H7 (cell line): ENCODE measurements around the gene ZNF548. TPM values are rescaled to one million over a fixed set of nuclear protein-coding genes. Genes with fewer than 3 reads are reported as not detected.
A peak's percentile ranks its signal among the peaks of the same experiment; 100 is the strongest.

Experiments
- DNase-seq: peaks from one replicate; pipeline ENCODE4 v3.0.0; 2012
- H3K27me3 ChIP-seq: 2 replicates; pipeline ENCODE4 v1.6.0; 2011; ENCODE audit warnings: mild to moderate bottlenecking, low read length; ENCODE audit not compliant: control insufficient read depth, insufficient read depth
- H3K36me3 ChIP-seq: replicated peaks from 2 replicates; pipeline ENCODE4 v1.5.1; 2011; ENCODE audit warnings: low read length; ENCODE audit not compliant: control insufficient read depth, insufficient read depth
- H3K4me3 ChIP-seq: 2 replicates; pipeline ENCODE4 v1.5.1; 2011; ENCODE audit warnings: low read depth, mild to moderate bottlenecking, control low read depth, low read length, moderate library complexity; ENCODE audit not compliant: insufficient read depth
- total RNA-seq: library from RNA; depleted of rRNA; stranded (reverse); fragments of >200 nt; shearing (Covaris generic); gene quantifications from 2 replicates; pipeline ENCODE4 v1.2.3, GENCODE V29; 2014; rRNA removed

The ZNF548 gene
- total RNA-seq, 1 experiment from 2014 or later: 9.1 TPM

DNA sequence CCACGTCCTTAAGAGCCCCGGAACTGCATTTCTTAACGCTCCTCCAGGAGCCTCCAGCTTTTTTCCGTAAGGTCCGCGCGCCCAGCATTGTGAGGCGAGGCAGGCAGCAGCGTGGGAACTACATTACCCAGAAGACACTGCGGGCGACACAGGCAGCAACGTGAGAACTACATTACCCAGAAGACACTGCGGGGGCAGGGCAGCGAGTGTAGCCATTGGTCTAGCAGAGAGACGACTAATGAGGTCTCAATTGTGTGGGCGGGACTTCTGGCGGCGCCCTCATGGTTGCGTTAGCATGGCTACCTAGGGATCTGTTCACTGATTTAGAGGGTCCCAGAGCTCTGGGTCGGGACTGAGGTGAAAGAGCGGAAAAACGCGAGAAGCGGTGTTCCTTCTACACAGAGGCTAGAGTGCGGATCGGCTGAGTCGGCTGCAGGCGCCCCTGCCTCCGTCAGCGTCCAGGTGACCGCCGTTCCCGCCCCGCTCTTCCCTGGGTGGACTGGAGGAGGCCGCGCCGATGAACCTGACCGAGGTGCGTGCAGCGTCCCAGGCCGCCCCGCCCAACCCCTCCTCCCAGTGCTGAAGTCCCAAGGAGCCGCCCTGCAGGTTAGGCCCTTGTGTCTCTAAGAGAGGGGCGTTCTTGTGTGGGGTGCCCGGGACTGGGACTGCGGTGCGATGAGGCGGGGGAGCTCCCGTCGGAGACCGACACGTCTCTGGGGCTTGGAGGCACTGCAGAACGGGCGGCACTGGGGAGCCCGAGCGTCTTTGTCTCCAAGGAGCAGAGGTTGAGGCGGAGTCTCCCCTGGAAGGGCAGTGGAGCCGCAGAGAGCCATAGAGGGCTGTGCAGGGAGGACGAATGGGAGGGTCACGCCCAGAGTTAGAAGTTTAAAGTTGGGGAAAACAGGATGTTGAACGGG lies 45.7 kb downstream of the ZNF548 start, which contains the start of gene ZNF749:
Gene ZNF749 (plus strand): TSS at position 264 of the 917 bp plus-strand sequence. CDS start 254 bp downstream, at position 518.
- DNase-seq: peak; percentile 92
- no peaks in the 10 kb centered on the region for H3K27me3 ChIP-seq
- H3K36me3 ChIP-seq: no peaks in the 10 kb centered on the region
- peak within 1 kb of the TSS; percentile 84 for H3K4me3 ChIP-seq

DNA sequence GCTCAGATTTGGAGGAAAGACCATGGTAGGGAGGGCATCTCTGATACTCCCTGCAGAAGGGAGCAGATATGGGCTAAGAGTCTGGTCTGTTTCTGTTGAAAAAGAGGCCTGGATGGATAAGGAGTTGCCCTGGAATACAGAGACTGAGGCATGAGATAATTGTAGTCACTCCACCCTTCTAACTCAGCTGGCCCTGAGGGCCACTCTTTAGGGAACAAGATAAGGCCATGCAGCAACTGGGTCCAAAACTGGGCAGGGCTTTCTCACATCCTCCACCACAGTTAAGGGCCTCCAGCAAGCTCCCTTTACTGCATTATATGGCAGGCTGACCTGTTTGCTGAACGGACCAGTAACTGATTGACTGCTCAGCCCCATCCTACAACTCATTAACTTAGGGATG lies 46.8 kb downstream of the ZNF548 start:
- DNase-seq: no peak
- H3K27me3 ChIP-seq: no peaks in the 10 kb centered on the region
- H3K4me3 ChIP-seq: no peak overlapping the region; the same call in 1 of the 2 replicates
- H3K36me3 ChIP-seq: no peaks in the 10 kb centered on the region

DNA sequence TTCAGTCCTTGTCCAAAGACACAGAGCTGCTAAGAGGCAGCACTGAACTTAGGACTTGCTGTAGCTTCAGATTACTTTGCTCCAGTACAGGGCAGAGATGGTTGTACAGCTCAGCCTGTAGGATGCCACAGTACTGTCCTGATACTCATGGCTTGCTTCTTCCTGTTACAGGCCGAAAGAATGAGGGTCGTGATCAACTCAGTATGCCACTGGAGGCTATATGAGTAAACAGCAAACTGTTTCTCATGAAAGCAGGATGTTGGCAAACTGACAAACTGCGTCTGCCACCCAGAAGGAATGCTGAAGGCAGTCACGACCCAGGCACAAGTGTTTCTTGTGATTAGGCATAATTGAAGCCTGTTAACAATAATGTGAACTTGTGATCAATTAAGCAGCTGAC lies 48.3 kb downstream of the ZNF548 start:
- Histone ChIP-seq H3K36me3 (no peaks in the 10 kb centered on the region; the same call in none of the 2 replicates), H3K4me3 (no peak overlapping the region), H3K27me3 (no peaks in the 10 kb centered on the region)
- no peak for DNase-seq

DNA sequence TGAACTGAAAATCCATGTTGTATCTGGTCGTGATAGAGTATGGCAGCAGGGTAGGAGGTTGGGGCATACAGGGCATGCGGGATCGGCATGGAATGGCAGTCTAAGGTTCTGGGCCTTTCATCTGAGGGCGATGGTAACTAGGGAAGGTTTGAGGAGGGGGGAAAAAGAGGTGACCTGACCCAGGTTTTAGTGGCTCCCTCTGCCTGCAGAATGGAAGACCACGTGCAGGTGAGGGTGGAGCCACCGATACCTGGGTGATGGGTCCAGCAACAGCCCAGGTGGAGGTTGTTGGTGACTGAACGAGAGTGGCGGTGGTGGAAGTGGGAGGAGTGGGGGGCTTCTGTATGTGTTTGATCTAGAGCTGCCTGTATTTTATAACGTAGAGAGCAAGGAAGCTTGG lies 49.3 kb downstream of the ZNF548 start:
- no peaks in the 10 kb centered on the region for H3K27me3 ChIP-seq
- H3K4me3 ChIP-seq: no peak overlapping the region
- peak; percentile 55 for DNase-seq
- peaks cover 8% of the 10 kb centered on the region for H3K36me3 ChIP-seq

DNA sequence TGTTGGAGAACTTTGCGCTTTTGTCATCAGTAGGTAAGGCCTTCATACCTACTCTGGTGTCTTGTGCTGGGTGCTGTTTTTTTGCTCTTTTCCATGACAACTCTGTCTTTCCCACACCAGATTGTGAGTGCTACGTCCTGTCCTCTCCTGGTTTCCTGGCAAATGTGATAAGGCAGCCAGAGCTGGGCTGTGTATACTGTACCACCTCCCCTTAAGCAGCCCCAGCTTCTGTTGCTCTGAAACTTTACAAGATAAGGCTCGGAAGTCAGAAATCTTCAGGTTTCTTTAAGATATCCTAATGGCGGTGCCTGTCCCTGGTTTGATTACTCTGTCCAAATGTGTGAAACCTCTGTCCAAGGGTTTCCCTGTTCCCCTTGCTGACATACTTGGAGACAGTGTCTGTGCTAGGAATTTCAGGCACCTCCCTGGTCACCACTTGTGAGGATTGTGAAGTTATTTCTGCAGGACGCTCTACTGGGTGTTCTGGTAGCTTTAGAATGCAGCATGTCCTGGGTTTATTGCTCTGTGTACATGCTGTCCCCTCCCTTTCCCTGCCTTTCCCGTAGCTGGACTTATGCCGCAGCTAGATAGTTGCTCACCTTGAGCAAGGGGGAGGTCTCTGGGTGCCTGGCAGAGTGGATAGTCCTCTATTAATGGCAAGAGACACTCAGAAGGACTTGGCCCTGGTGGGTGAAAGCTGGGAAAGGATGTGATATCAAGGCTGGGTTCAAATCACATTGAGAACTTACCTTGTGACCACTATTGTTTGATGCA lies 52.5 kb downstream of the ZNF548 start:
- H3K27me3 ChIP-seq: no peaks in the 10 kb centered on the region
- H3K4me3 ChIP-seq: no peak overlapping the region
- DNase-seq: no peak
- H3K36me3 ChIP-seq: peaks cover 17% of the 10 kb centered on the region

DNA sequence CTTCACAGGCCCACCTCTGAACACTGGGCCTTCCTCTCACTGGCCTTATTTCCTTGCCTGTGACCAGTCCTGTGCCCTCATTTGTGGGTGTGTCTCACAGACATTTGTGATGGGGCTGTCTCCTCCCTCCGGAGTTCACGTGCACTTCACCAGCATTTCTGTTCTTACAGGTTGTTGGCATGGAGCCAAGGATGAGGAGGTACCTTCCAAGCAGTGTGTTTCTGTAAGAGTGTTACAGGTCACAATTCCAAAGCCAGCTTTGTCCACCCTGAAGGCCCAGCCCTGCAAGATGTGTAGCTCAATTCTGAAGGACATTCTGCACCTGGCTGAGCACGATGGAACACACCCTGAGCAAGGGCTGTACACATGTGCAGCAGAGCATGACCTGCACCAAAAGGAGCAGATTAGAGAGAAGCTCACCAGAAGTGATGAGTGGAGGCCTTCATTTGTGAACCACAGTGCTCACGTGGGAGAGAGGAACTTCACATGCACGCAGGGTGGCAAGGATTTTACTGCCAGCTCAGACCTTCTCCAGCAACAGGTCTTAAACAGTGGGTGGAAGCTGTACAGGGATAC lies 53.6 kb downstream of the ZNF548 start:
- no peak for DNase-seq
- Histone ChIP-seq H3K36me3 (peaks cover 17% of the 10 kb centered on the region), H3K4me3 (no peak overlapping the region), H3K27me3 (no peaks in the 10 kb centered on the region)

DNA sequence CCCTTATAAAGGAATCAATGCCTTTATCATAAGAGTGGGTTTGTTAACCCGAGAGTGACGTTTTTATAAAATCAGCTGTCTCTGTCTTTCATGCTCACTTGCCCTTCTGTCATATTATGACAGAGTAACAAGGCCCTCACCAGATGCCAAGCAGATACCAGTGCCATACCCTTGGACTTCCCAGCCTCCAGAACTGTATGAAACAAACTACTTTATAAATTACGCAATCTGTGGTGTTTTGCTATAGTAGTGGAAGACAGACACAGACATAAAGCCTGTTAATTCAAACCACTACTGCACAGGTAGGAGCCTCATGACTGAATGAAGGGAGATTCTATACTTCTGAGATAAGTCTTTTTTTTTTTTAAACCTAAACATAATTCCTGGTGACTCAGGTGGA lies 62.7 kb downstream of the ZNF548 start:
- Histone ChIP-seq H3K4me3 (no peak overlapping the region), H3K36me3 (no peaks in the 10 kb centered on the region), H3K27me3 (no peaks in the 10 kb centered on the region)
- no peak for DNase-seq

Other genes starting within 250 kb of the ZNF548 start
- gene ZIM3, start 244.7 kb upstream of the ZNF548 start, total RNA-seq: not detected in 2 replicates
- not detected in 2 replicates for gene DUXA, start 222.4 kb upstream of the ZNF548 start, total RNA-seq
- 13.9 and 18.8 TPM in 2 replicates for gene ZNF264, start 198.4 kb upstream of the ZNF548 start, total RNA-seq
- 8.5 and 16.3 TPM in 2 replicates for gene AURKC, start 158.8 kb upstream of the ZNF548 start, total RNA-seq
- 13.1 and 15.1 TPM in 2 replicates for gene ZNF805, start 149.2 kb upstream of the ZNF548 start, total RNA-seq
- gene ZNF460, start 109.4 kb upstream of the ZNF548 start, total RNA-seq: 23.7 and 29.7 TPM in 2 replicates
- 12.7 and 16.4 TPM in 2 replicates for gene ZNF543, start 69.4 kb upstream of the ZNF548 start, total RNA-seq
- 10.6 and 12.5 TPM in 2 replicates for gene ZNF304, start 38.6 kb upstream of the ZNF548 start, total RNA-seq
- 10.1 and 10.4 TPM in 2 replicates for gene TRAPPC2B, start 26.3 kb upstream of the ZNF548 start, total RNA-seq
- 1.7 and 1.8 TPM in 2 replicates for gene ZNF547, start 26.3 kb upstream of the ZNF548 start, total RNA-seq
- 9.5 and 11.9 TPM in 2 replicates for gene ZNF17, start 21.3 kb downstream of the ZNF548 start, total RNA-seq
- gene ZNF749, start 45.5 kb downstream of the ZNF548 start, total RNA-seq: 15.1 and 18.1 TPM in 2 replicates
- gene VN1R1, start 67.3 kb downstream of the ZNF548 start, total RNA-seq: 0.15 TPM in 1 of 2 replicates, not detected in the other
- gene ZNF772, start 87.7 kb downstream of the ZNF548 start, total RNA-seq: 4.3 and 5.0 TPM in 2 replicates
- gene ZNF419, start 97.9 kb downstream of the ZNF548 start, total RNA-seq: 10.6 and 12.5 TPM in 2 replicates
- gene ZNF773, start 110.1 kb downstream of the ZNF548 start, total RNA-seq: 7.2 and 9.3 TPM in 2 replicates
- gene ZNF549, start 137.5 kb downstream of the ZNF548 start, total RNA-seq: 3.6 and 5.6 TPM in 2 replicates
- gene ZNF550, start 170.0 kb downstream of the ZNF548 start, total RNA-seq: 5.7 and 9.7 TPM in 2 replicates
- 5.2 and 7.1 TPM in 2 replicates for gene ZNF416, start 189.1 kb downstream of the ZNF548 start, total RNA-seq
- gene ZIK1, start 194.3 kb downstream of the ZNF548 start, total RNA-seq: 15.9 and 25.7 TPM in 2 replicates
- gene ZNF530, start 210.0 kb downstream of the ZNF548 start, total RNA-seq: 7.2 and 11.5 TPM in 2 replicates
- gene ZNF134, start 224.4 kb downstream of the ZNF548 start, total RNA-seq: 31.6 and 34.4 TPM in 2 replicates
- 12.3 and 13.9 TPM in 2 replicates for gene ZNF211, start 243.3 kb downstream of the ZNF548 start, total RNA-seq